Choroid plexus epithelial cell (primary cell): Measurements from ENCODE around the gene CASQ2.
A peak's percentile ranks its signal among the peaks of the same experiment; 100 is the strongest.

Experiments used
- DNase-seq: peaks from one replicate; pipeline ENCODE4 v3.0.0-alpha.2; 2010; ENCODE audit warnings: low read depth
- H3K4me3 ChIP-seq: 2 replicates; pipeline ENCODE4 v1.5.1; 2011; ENCODE audit warnings: low read depth, mild to moderate bottlenecking, control low read depth, low read length, moderate library complexity
- TF ChIP-seq, protein P1 (sequence below): conservative IDR thresholded peaks from 2 replicates; pipeline ENCODE4 v1.5.1; 2011; ENCODE audit warnings: low read depth, mild to moderate bottlenecking, control low read depth, inconsistent platforms, low read length, moderate library complexity

The CASQ2 gene

GRCh38 chr1:115682792-115683191 is 85.7 kb downstream of the CASQ2 start:
- DNase-seq, result no peak
- no peak overlapping the region for H3K4me3 ChIP-seq
- TF ChIP-seq, protein P1, sequence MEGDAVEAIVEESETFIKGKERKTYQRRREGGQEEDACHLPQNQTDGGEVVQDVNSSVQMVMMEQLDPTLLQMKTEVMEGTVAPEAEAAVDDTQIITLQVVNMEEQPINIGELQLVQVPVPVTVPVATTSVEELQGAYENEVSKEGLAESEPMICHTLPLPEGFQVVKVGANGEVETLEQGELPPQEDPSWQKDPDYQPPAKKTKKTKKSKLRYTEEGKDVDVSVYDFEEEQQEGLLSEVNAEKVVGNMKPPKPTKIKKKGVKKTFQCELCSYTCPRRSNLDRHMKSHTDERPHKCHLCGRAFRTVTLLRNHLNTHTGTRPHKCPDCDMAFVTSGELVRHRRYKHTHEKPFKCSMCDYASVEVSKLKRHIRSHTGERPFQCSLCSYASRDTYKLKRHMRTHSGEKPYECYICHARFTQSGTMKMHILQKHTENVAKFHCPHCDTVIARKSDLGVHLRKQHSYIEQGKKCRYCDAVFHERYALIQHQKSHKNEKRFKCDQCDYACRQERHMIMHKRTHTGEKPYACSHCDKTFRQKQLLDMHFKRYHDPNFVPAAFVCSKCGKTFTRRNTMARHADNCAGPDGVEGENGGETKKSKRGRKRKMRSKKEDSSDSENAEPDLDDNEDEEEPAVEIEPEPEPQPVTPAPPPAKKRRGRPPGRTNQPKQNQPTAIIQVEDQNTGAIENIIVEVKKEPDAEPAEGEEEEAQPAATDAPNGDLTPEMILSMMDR, result no peak

DNA sequence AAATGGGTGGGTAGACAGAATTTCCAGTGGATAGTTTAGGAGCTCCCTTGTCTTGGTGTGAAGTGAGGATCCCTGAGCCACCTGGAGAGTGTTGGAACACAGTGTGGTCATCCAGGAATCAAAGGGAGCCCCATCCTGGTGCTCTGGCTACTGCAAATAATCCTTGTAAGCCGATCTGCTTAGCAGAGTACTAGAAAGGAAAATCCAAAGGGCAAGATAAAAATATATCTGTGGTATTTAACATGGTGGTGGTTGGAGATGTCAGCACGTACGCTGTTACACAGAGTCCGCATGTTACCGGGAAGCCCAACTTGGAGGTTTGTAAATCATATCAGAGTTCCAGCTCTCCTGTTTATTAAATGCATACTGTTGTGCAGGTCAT is 87.8 kb downstream of the CASQ2 start:
- no peak overlapping the region for H3K4me3 ChIP-seq
- DNase-seq, result no peak
- TF ChIP-seq, protein P1, result no peak

DNA sequence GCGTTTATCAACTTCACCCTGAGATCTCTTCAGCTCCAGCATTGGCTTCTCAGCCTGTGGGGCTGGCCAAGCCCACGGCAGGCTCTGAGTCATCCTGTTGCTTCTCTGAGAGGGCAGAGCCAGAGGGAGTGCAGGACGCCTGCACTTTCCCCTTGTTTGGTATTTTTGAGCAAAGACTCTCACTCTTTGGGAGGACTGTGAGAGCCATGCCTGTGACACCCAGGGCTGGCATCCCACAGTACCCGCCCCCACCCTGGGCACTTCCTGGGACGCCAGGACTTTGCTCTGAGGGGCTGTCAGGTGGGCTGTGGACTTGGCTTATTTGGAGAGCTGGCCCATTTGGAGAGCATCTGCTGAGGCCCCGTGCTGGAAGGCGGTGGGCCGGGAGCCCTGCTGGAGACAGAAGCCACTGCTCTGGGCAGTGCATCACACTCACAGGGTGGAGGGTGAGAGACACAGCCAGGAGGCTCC is 89.3 kb downstream of the CASQ2 start:
- peak; percentile 80 for DNase-seq
- TF ChIP-seq, protein P1, result no peak
- no peak overlapping the region for H3K4me3 ChIP-seq

DNA sequence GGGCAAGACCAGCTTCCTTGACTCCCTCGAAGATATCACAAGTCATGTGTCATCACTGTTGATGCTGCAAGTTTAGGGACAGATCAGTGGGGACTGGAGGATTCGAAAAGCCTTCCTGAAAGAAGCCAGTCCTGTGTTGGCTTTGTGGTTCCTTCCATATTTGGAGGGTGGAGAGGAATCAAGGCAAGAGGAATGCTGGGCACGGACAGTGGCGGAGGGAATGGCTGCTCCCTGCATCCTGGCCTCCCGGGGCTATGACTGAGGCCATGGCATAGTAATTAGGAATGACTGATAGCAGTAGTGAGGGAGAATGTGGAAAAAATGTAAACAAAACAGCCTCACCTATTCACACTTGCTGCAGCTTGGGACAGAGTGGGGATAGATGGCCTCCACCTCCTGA is 90.4 kb downstream of the CASQ2 start:
- H3K4me3 ChIP-seq, result no peak overlapping the region
- no peak for DNase-seq
- TF ChIP-seq, protein P1, result no peak

GRCh38 chr1:115677565-115677964 is 90.9 kb downstream of the CASQ2 start:
- TF ChIP-seq, protein P1, result peak; percentile 35
- no peak for DNase-seq
- no peak overlapping the region for H3K4me3 ChIP-seq

GRCh38 chr1:115677182-115677555 is 91.3 kb downstream of the CASQ2 start:
- H3K4me3 ChIP-seq, result no peak overlapping the region
- TF ChIP-seq, protein P1, result no peak
- DNase-seq, result peak; percentile 35

GRCh38 chr1:115676498-115677181 is 91.9 kb downstream of the CASQ2 start:
- TF ChIP-seq, protein P1, result no peak
- DNase-seq, result no peak
- H3K4me3 ChIP-seq, result no peak overlapping the region
